Neural cell (in vitro differentiated cells): Measurements from ENCODE around the gene FBXO34.

Source experiments
- CTCF ChIP-seq: fragments of 450-650 bp; IDR thresholded peaks from 2 replicates; pipeline ENCODE4 v1.5.1; 2014; ENCODE audit warnings: antibody characterized with exemption, mild to moderate bottlenecking, moderate library complexity; ENCODE audit not compliant: poor library complexity, severe bottlenecking
- EP300 ChIP-seq: fragments of 450-650 bp; conservative IDR thresholded peaks from 2 replicates; pipeline ENCODE4 v1.6.1; 2014; ENCODE audit warnings: antibody characterized with exemption, mild to moderate bottlenecking, moderate library complexity; ENCODE audit not compliant: poor library complexity, severe bottlenecking
- EZH2 ChIP-seq: fragments of 200-600, 300-800 bp; shearing (Covaris generic), sonication (generic); IDR thresholded peaks from 2 replicates; pipeline ENCODE4 v1.6.1; 2014; ENCODE audit warnings: antibody characterized with exemption, low read length, borderline replicate concordance, mild to moderate bottlenecking; ENCODE audit not compliant: insufficient read depth, poor library complexity, severe bottlenecking
- MXI1 ChIP-seq: fragments of 450-650 bp; conservative IDR thresholded peaks from 2 replicates; pipeline ENCODE4 v1.6.1; 2014; ENCODE audit warnings: antibody characterized with exemption, mild to moderate bottlenecking; ENCODE audit not compliant: poor library complexity, severe bottlenecking
- POLR2AphosphoS5 ChIP-seq: IDR thresholded peaks from 2 replicates; pipeline ENCODE4 v1.6.1; 2012
- RAD21 ChIP-seq: fragments of 450-650 bp; conservative IDR thresholded peaks from 2 replicates; pipeline ENCODE4 v1.6.1; 2014; ENCODE audit warnings: antibody characterized with exemption, mild to moderate bottlenecking, moderate library complexity
- TF ChIP-seq, protein P1 (sequence below): IDR thresholded peaks from 2 replicates; pipeline ENCODE4 v1.6.1; 2012; ENCODE audit warnings: borderline replicate concordance

GRCh38 chr14:55399183-55399582 lies 128.0 kb downstream of the FBXO34 start:
- no peak for TF ChIP-seq RAD21
- no peak for TF ChIP-seq CTCF
- no peak for TF ChIP-seq EZH2
- TF ChIP-seq POLR2AphosphoS5, result no peak
- no peak for TF ChIP-seq MXI1
- no peak for TF ChIP-seq EP300
- TF ChIP-seq, protein P1, sequence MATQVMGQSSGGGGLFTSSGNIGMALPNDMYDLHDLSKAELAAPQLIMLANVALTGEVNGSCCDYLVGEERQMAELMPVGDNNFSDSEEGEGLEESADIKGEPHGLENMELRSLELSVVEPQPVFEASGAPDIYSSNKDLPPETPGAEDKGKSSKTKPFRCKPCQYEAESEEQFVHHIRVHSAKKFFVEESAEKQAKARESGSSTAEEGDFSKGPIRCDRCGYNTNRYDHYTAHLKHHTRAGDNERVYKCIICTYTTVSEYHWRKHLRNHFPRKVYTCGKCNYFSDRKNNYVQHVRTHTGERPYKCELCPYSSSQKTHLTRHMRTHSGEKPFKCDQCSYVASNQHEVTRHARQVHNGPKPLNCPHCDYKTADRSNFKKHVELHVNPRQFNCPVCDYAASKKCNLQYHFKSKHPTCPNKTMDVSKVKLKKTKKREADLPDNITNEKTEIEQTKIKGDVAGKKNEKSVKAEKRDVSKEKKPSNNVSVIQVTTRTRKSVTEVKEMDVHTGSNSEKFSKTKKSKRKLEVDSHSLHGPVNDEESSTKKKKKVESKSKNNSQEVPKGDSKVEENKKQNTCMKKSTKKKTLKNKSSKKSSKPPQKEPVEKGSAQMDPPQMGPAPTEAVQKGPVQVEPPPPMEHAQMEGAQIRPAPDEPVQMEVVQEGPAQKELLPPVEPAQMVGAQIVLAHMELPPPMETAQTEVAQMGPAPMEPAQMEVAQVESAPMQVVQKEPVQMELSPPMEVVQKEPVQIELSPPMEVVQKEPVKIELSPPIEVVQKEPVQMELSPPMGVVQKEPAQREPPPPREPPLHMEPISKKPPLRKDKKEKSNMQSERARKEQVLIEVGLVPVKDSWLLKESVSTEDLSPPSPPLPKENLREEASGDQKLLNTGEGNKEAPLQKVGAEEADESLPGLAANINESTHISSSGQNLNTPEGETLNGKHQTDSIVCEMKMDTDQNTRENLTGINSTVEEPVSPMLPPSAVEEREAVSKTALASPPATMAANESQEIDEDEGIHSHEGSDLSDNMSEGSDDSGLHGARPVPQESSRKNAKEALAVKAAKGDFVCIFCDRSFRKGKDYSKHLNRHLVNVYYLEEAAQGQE, result no peak
